HG03342 (cell line): ENCODE data around the gene HDAC4.
A peak's percentile ranks its signal among the peaks of the same experiment; 100 is the strongest.

ENCODE experiments used
- ATAC-seq: cut with Tn5 transposase; IDR thresholded peaks from one replicate; pipeline ENCODE4 v1.9.1; 2021; ENCODE audit warnings: mild to moderate bottlenecking, moderate library complexity; ENCODE audit not compliant: unreplicated experiment

Gene HDAC4

DNA sequence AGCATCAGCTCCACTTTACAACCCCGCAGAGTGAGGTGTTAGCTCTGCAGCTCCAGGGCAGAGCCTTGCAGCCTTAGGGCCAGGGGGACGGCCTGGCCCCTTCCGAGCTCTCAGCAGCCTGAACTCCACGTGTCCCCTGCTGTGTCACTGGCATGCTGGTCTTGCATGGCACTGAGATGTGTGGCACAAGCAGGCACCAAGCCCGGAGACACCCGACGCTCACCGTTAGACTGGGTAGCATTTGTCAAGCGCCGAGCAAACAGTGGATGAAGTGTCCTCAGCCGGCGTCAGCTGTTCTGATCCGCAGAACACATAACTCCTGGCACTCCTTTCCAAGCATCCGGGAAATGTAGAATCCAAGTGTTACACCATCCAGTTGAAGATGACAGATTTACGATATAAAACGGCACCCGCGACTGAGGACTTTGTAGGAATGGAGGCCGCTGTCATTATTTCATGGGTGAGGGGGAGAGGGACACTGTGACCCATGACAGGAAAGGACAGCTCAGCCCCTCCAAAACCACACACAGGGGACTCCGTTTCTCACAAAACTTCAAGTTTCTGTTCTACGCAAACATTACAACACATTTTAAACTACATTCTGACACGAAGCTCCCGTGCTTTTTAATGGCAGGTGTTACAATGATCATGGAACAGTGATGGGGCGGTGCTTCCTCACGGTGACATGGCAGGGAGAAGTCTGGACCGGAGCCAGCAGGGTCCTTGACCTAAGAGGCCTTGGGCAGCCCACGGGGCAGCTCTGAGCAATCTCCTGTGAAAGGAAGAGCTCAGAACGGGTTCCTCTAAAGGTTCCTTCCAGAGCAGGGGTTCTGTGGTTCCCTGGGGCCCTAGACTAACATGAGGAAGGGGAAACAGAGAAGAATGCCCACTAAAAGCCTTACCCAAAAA lies 89.4 kb downstream of the HDAC4 start:
- no peak for ATAC-seq

DNA sequence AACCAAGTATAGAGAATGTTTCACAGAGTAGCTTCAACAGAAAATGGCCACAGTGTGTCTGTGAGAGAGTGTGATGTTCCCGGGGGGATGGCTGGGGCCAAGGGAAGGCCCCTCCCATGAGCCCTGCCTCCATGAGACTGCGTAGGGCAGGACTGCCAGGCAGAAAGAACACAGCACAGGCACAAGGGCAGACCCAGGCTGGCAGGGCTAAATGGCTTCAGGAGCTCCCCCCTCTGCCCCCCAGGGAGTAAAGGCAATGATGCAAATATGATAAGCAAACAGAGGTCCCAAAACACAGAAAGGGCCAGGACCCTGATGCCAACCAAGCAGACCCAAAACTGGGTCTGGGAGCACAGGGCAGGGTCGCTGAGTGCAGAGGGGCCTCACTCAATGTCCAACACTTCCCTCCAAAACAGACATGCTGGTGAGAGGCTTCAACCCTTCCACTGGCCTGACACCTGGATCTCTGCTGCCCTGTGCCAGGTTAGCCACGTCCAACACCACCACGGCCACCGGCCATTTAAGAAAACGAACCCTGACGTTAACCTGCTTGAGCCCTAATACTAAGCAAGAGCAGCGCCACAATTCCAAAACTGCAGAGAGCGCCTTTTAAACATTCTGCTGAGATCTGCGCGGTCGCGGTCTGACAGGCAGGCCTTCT lies 90.3 kb downstream of the HDAC4 start:
- no peak for ATAC-seq

DNA sequence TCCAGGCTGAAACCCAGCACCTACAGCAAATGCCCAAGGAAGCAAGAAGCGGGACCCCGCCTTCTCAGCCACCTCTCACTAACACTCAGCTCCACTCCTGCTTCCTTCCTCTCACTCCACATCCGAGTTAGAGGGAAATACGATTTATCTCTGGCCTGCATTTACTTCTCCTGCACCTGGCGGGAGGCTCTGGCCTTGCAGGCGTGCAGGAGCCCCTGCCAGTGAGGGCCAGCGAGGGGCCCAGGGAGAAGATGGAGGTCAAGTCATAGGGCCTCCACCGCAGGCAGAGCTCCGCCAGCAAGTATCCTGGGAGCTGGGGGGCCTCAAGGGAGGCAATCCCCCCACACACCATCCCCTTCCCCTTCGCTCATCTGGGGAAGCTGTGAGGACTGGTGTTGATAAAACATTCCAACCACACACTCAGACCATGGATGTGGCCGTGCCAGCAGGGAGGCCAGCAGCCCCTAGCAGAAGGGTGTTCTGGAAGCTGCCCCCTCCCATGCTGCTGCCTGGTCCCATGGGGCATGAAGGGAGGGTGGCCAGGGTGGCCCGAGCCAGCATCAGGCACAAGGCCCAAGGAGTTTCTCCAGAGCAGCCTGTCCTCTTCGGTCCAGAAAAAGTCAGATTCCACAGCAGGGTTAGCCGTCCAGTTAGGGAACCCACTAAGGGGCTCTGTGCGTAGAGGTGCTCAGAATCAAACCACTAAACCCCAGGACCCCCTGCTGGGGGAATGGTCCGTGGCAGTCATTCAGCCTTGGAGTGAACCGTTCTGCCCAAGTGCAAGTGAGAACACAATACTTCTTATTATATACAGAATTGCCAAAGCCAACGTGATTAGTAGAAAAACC lies 91.2 kb downstream of the HDAC4 start:
- ATAC-seq = no peak

DNA sequence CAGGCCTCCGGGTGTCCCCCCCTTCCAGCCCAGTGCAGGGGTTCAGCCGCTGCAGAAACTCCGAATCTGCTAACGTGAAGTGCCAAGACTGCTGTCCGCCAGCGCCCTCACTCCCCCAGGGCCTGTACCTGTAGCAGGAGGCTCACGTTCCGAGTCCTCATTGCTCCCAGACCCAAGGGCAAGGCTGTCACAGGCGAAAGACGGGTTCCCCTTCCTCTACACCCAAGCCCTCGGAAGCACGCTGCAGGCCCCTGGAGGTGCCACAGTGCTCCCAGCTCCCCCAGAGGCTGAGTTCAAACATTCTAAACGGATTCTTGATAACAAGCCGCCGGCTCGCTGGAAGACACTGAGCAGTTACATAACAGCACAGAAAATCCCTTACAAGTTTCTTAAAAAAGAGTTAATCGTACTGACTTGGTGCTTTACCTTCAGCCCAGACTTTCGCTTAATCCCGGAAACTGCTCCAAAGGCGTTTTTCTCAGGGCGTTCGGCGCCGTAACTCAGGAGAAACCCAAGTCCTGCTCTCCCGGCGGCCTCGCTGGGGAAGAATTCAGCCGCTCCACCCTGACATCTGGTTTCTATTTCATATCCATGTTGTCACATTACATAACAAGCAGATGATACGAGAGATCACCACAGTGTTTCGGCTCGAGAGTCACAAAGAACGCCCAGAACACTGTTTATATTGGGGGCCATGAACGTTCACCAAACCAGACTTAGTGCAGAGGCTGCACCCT lies 92.0 kb downstream of the HDAC4 start:
- ATAC-seq = no peak

DNA sequence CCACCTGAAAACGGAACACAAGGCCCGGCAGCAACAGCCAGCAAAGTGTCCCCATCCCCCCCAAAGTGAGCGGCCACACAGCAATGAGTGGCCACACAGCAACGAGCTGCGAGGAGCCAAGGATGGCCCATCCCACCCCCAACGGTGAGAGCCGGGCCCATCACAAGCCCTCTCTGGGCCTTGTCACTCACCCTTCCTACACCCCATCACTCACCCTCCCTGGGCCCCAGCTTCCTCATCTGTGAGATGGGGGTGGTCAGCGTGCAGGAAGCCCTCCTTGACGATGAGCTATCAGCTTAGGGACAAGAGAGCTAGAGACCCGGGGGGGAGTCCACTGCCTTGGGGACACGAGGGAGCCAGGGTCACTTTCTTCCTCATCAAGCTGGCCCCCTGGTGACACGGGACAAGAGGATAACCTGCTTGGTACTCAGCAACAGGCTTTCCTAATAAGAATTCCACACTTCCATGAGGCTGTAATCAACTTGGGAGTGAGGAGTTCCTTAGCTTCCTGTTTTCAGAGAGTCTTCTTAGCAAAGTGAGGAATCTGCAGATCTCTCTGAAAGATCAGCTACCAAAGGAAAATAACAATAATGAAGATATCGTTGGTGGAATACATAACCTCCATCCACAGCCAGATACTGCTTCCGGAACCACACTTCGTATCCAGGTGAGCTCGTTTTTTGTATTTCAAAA lies 92.8 kb downstream of the HDAC4 start:
- ATAC-seq = no peak

DNA sequence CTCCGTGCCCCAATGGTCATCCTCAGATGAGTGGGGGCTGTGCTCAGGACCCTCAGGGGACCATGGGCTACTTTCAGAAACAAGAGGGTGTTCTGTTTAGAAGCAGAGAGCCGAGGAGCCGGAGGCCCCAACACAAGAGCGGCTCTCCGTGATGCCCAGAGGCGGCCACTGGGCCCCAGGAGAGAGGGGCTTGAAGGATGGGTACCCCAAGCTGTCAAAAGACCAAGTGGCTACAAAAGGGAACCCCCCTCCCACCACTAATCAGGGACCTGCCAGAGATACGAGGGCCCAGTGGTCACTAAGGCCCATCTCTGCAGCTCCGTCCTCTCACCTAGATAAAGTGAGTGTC lies 93.6 kb downstream of the HDAC4 start:
- ATAC-seq = no peak

DNA sequence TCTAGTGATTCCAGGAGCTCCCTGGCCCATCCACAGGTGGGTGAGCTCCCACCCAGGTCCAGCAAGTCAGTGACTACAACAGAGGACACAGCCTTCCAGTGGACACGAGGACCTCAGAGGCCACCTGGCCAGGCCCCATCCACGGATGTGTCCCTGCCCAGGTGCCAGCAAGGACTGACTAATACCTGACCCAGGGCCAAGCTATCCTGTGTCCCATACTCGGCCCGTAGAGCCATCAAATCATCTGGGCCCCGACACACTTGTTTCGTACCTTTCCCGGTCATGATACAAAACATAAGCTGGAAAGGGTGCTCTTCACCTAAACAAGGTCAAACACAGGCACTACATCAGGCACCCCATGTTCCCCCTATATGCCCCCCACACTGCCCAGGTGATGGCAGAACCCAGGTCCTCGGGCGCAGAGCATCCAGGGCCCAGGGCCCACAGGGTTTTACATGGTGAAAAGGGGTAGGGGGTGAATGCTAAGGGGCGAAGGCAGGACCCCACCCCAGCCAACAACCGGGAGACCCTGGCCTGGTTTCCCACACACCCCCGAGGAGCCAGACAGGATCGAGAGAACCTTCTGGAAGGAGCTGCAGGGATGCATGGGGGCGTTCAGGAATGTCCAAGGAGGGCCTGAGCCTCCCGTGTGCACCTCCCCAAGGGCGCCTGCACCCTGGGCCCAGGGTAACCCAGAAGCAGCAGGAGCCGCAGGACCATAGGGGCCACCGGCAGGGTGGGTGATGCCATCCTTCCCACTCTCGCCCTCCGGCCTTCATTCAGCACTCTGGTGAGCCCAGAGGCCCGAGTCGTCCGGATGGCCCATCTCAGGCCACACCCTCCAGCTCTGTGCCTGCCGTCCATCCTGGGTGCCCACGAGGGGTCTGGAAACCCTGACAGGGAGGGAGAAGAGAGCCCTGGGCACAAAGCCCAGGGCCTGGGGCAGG lies 94.3 kb downstream of the HDAC4 start:
- no peak for ATAC-seq

DNA sequence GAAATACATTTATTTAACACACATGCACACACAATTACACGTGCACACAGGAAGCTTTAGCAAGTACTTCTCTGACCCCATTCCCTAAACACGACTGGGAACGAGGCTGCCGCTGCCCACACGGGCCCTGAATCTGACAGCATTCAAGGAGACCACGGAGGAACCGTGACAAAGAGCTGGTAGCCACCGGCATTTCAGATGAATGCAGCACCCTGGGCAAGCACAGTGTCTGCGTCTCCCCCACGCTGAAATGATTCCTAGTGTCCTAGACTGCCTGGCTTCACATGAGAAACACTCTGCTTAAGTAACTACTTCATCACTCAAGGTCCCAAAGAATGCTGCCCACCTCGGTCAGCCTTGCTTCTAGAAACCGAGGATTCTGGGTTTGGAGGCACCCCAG lies 95.0 kb downstream of the HDAC4 start:
- ATAC-seq = no peak

DNA sequence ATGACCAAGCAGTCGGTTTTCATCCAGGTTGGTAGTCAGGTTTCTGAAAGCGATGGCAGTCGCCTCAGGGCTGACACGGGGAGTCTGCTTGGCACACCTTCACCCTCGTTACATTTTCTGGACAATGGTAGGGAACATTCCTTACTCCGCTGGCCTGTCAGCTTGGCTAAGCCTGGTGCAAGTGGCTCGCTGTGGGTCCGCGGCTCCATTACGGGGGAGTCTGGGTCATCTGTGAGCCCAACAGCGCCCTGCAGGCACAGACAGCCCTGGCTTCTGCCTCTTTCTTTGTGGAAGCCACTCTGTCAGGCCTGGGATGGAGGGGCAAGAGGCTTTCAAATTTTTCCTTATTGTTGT lies 95.6 kb downstream of the HDAC4 start:
- no peak for ATAC-seq

DNA sequence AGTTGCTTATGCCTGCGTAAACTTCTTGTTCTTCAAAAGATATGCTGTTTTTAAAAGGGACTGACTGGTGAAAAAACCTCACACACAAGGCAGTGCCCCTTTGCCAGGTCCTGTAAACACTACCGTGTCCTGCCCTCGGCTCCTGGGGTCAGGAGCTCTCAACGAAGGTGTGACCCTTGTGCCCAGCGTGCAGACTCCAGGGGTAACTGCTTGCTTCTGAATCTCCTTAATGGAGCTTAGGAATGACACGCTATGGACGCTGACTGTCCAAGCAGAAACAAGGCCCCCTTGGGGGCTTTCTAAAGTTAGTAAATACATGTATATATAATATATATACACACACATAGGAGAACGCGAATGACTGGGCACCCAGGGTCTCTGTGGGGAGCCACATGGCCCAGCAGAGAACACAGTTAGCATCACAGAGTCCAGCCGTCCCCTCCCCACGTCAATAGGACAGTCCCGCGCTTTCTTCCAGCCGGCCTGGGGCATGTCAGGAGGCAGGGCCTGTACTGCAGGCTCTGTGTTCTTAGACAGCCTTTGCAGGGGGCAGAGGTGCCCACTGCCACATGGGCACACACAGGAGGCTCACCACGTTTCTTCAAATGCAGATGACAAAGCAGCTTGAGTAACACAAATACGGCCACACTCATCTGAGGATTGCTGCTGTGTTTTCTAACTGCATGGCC lies 96.1 kb downstream of the HDAC4 start:
- no peak for ATAC-seq

DNA sequence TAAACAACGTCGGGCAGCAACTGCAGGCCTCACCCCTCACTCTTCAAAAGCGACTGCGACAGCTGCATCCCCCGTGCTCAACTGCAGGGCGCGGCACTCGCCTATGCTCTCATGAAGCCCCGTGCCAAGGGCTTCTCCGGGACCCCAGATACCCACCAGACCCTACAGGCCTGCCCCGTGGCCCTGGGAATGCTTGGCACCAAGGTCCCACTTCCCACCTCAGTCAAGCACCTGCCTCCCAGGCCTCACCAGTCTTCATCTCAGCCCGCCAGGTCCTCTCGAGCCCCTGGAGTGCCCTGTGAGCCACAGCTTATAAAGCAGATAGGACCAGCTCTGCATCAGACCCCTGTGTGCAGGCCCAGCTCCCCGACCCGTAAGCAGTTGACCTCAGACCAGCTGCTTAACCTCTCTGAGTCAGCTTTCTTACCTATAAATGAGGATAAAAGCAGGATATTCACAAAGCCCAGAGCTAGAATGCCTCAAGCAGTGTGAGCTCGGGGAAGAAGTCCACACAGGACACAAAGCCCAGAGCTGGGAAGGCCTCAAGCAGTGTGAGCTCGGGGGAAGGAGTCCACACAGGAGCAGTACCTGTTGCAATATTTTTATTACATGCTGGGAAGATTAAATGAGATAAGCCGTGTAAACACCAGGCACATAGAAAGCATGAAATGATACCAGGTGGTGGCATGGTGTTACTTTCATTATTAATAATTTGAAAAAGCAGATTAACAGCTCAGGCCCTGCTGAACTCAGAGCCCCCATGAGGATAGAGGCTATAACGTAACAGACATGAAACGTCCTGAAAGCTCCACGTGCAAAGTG lies 96.9 kb downstream of the HDAC4 start:
- peak; percentile 59 for ATAC-seq

DNA sequence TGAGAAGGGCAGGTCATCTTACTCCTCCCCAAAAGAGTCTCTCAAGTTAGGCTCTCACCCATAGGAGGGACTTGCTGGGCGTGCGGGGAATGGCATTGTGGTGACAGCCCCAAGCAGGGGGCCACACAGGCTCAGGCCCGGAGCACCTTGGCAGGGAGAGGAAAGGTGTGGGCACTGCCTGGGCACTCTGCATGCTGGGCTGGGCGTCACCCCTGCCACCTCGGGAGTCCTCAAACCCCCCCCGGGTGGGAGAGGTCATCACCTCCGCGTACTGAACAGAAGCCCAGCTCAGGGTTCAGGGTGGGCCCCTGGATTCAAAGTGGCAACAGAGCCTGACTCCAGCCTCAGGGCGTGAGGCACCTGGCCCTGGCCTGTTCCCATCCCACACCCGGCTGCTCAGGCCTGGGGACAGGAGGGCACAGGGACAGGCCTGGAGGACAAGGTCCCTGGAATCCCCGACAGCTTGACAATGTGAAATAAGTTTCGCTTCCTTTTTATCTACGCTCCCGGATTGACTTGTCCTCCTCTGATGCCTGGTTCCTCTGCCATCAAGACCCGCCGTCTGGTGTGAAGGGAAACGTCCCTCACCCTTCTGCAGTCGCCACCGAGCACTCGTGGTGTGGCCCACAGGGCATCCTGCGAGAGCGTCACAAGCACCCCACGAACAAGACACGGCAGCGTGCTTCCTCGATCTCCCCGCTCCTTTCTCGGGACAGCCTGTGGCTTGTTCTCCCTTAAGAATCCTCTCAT lies 97.8 kb downstream of the HDAC4 start:
- no peak for ATAC-seq

DNA sequence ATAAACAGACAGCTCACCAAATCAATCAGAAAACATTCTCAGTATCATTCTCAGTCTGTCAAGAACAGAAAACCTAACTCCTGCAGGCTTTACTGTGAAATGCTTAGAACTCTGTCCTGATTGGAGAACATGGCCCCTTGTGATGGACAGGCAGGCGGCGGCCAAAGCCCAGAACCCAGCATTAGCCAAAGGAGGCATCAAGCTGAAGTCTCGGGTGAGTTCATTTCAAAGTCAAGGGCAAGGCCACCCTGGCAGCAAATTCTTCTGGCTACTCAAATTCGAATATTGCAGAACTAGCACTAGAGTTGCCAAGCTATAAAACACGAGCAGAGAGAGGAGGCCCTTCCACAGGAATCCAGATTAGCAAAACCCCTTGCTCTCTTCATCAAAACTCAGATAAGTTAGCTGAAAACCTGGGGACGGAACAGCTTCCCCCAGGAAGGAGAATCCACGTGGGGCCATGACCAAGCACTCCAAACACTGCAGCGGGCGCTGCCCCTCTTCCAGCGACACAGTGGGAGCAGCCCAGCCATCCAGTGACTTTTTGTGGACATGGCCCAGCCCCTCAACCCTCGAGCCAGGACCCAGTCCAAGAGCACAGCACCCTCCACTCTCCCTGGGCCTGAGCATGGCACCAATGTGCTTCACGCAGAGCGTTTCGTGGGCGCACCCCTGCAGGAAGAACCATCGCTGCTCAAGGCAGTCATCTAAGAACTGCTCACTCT lies 98.6 kb downstream of the HDAC4 start:
- no peak for ATAC-seq

DNA sequence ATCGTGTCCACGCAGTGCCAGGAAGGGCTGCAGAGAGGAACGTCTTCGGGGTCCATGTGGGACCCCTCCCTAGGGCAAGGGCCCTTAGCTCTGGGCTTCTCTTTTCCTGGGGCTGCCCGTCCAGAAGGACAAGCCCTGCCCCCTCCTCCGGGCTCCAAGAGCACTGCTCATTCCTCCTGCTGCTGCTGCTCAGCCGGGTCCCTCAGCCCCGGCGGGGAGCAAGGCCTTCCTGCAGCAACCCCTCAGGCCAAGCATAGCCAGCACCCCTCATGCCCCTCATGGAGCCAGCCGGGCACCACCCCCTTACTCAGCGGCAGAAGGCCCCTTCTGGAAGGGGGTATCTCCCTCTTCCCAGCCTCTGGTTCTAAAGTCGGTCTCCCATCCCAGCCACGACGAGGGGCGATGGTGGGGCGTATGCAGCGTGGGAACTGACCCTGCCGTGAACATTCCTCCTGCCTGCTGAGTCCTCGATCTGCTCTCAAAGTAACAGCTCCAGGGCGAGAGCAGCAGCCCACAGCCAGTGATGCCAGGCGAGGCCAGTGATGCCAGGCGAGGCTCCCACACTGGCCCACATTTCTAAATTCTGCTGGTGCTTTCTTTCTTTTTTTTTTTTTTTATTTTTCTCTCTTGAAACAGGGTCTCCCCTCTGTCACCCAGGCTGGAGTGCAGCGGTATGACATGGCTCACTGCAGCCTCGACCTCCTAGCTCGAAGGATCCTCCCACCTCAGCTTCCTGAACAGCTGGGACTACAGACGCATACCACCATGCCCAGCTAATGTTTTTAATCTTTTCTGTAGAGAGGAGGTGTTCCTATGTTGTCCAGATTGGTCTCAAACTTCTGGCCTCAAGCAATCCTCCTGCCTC lies 99.7 kb downstream of the HDAC4 start:
- no peak for ATAC-seq

DNA sequence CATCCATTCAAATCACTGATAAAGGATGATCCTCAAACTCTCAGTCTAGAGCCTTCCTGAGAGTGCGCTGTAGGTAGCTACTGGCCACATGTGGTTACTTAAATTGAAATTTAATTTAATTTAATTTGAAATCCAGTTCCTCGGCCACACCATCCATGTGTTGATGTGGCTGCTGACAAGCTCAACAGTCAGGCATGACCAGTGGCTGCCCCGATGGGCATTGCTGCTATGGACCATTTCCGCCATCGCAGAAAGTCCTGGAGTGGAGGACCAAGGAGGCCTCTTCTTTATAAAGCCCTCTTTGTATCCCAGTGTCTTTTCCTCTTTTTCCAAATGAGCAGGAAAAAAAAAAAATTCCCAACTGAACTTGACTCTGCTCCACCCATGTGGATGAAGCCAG lies 100.6 kb downstream of the HDAC4 start:
- ATAC-seq = no peak
